Upper lobe of left lung (tissue), 4 donors: ENCODE measurements around the gene SOCS7.

ENCODE experiments used
- CTCF ChIP-seq, 6 experiments: fragments of 450-650 bp in 4 of 6; fragments of 200-600 bp in 2 of 6; sonication (generic) in 2 of 6; IDR thresholded peaks; one replicate each; pipeline ENCODE4 v1.5.1; 2016 to 2019; ENCODE audit warnings: antibody characterized with exemption in 6 of 6
- POLR2A ChIP-seq, 4 donors: fragments of 450-650 bp; IDR thresholded peaks; one replicate each; pipeline ENCODE4 v1.5.1; 2016 to 2017; ENCODE audit warnings: antibody characterized with exemption in 4 of 4, mild to moderate bottlenecking in 2 of 4
- POLR2AphosphoS5 ChIP-seq, 2 donors: sonication (generic); formaldehyde crosslinking; IDR thresholded peaks; one replicate each; pipeline ENCODE4 v1.5.1; 2017; ENCODE audit warnings: antibody characterized with exemption in 2 of 2

GRCh38 chr17:38434178-38434665, 82.6 kb downstream of the SOCS7 start:
- no peak for TF ChIP-seq CTCF (IDR thresholded peaks at IDR 0.05)
- no peak for TF ChIP-seq POLR2A (IDR thresholded peaks at IDR 0.05)
- no peak for TF ChIP-seq POLR2AphosphoS5 (IDR thresholded peaks at IDR 0.05)
